GM20000 (cell line): ENCODE data around the gene SNX32.
"Not testable (repeated sequence)": the region's sequence is repeated elsewhere in the genome, so short reads cannot be mapped to it uniquely, and the experiment has no call there.

ENCODE experiments used
- DNase-seq: peaks from one replicate; pipeline ENCODE4 v3.0.0; 2012; ENCODE audit warnings: low spot score
- CTCF ChIP-seq: IDR thresholded peaks from 2 replicates; pipeline ENCODE4 v1.5.1; 2012; ENCODE audit warnings: mild to moderate bottlenecking, control low read depth; ENCODE audit errors: extremely low read depth, missing control alignments

Gene SNX32

DNA sequence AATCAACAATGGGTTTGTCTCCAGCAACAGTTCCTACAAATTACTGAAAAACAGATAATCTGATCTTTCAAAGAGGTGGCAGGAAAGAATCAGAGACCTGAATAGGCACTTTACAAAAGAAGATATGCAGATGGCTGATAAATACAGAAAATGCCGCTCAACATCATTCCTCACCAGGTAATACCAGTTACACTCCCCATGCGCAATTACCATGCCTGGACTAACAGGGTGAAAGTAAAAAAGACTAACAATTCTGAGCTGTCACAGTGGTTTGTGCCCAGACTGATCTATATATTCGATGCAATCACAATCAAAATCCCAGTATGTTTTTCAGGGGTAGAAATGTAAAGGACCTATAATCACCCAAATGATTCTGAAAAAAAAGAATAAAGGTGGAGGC, 10.0 kb downstream of the SNX32 start:
- TF ChIP-seq CTCF = no peak
- no peak for DNase-seq

GRCh38 chr11:65844231-65844872, 10.6 kb downstream of the SNX32 start:
- TF ChIP-seq CTCF = no peak
- no peak for DNase-seq

DNA sequence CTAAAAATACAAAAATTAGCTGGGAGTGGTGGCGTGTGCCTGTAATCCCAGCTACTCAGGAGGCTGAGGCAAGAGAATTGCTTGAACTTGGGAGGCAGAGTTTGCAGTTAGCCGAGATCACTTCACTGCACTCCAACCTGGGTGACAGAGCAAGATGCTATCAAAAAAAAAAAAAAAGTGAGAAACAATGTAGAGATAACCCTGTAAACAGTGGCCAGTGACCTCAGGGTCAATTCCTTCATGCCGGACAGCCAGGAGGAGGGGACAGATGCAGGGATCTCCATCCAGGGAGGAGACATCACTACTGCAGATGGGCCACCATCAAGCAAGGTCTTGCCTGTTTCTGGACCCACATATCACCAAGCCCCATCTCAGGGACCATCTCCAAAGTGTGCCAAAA, 14.0 kb downstream of the SNX32 start:
- no peak for TF ChIP-seq CTCF
- DNase-seq = no peak

DNA sequence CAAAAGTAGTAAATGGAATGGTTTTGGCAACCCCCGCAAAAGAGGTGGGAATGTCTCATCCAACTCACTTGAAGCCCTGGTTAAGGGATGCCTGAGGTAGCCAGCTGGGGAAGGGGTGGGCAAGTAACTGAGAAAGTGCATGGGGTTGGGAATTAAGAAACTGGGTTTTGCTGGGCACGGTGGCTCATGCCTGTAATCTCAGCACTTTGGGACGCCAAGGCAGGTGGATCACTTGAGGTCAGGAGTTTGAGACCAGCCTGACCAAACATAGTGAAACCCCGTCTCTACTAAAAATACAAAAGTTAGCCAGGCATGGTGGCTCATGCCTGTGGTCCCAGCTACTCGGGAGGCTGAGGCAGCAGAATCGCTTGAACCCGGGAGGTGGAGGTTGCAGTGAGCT, 14.9 kb downstream of the SNX32 start:
- DNase-seq = not testable (repeated sequence)

- DNase-seq = no peak
- TF ChIP-seq CTCF = no peak
These were observed 15.6 kb downstream of the SNX32 start for GRCh38 chr11:65849366-65849765.

GRCh38 chr11:65849771-65850216, 16.0 kb downstream of the SNX32 start:
- DNase-seq = no peak
- TF ChIP-seq CTCF = no peak

DNA sequence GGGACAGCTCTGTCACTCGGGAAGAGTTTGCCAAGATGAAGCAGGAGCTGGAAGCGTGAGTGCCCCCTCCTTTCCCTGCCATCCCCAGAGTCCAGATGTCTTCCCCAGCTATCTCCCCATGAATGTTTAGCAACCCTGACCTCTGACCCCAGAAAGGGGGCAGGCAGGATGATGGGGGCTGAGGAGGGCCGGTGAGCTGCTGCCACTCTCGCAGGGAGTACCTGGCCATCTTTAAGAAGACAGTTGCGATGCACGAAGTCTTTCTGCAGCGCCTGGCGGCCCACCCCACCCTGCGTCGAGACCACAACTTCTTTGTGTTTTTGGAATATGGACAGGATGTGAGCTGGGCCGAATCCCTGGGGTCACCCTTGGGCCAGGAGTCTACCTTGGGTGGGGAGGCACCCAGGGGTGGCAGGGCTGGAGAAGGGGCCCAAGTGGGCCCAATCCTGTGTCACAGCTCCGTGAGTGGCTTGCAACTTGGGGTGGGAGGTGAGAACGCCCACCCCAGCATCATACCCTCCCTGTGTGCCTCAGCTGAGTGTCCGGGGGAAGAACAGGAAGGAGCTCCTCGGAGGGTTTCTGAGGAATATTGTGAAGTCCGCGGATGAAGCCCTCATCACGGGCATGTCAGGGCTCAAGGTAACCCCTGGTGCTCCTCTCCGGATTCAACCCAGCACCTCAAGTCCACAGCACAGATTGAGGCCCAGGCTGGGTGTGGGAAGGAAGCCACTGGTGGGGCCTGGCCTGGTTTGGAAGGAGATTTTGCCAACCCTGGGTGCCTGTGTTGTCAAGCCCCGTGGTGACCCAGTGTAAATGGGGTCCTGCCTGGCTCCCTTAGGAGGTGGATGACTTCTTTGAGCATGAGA, 16.7 kb downstream of the SNX32 start:
- no peak for TF ChIP-seq CTCF

DNA sequence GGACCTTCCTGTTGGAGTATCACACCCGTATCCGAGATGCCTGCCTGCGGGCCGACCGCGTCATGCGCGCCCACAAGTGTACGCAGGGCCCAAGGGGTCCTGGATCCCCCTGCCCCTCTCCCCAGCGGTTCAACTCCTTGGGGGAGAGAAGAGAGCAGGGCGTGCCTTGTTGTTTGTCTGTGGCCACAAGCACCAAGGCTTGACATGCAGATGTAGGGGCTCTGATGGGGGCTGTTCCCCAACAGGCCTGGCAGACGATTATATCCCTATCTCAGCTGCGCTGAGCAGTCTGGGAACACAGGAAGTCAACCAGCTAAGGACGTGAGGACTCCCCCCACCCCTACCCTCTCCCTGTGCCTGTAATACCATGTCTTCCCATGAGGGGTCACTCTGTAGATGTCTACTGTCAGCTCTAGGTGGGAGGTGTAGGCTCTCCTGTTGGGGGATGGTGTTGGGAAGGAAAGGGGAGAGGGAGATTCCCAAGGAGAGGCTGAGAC, 17.4 kb downstream of the SNX32 start:
- no peak for DNase-seq
- TF ChIP-seq CTCF = no peak

More for the DNA sequence above, 16.7 kb downstream of the SNX32 start:
- no peak for DNase-seq
